ENCODE data around the gene TUBB6.

- TF ChIP-seq, protein P1, sequence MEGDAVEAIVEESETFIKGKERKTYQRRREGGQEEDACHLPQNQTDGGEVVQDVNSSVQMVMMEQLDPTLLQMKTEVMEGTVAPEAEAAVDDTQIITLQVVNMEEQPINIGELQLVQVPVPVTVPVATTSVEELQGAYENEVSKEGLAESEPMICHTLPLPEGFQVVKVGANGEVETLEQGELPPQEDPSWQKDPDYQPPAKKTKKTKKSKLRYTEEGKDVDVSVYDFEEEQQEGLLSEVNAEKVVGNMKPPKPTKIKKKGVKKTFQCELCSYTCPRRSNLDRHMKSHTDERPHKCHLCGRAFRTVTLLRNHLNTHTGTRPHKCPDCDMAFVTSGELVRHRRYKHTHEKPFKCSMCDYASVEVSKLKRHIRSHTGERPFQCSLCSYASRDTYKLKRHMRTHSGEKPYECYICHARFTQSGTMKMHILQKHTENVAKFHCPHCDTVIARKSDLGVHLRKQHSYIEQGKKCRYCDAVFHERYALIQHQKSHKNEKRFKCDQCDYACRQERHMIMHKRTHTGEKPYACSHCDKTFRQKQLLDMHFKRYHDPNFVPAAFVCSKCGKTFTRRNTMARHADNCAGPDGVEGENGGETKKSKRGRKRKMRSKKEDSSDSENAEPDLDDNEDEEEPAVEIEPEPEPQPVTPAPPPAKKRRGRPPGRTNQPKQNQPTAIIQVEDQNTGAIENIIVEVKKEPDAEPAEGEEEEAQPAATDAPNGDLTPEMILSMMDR (IDR thresholded peaks at IDR 0.05), result no peak
- no peak for TF ChIP-seq POLR2A (IDR thresholded peaks at IDR 0.05)
- no peak for TF ChIP-seq POLR2AphosphoS5 (IDR thresholded peaks at IDR 0.05)
- no peak for TF ChIP-seq EP300 (IDR thresholded peaks at IDR 0.05)
These were observed 54.6 kb downstream of the TUBB6 start for GRCh38 chr18:12362473-12363174.

All from upper lobe of left lung (tissue), 4 donors.